ENCODE data around the gene PHOSPHO2.

Gene PHOSPHO2

DNA sequence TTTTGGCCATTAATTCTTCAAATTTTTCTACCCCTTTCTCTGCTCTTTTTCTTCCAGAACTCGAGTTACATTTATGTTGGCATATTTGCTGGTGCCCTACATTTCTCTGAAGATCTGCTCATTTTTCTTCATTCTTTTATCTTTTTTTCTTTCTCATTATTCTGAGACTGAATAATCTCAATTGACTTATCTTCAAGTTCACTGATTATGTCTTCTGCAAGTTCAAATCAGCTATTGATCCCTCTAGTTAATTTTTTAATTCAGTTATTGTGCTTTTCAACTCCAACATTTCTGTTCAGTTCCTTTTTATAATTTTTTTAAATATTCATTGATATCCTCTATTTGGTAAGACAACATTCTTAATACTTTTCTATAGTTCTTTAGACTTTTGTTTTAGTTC lies 3.3 kb upstream of the PHOSPHO2 start:
- H3K9me3 ChIP-seq (ENCODE audit: control insufficient read depth, insufficient read depth, low read length), result peaks cover 8% of the 10 kb centered on the region
- H3K79me2 ChIP-seq (ENCODE audit: control insufficient read depth, low read length), result peaks cover 11% of the 10 kb centered on the region
- no peaks in the 10 kb centered on the region for H4K20me1 ChIP-seq (ENCODE audit: control insufficient read depth, insufficient read depth, low read depth, low read length)
- H3K4me1 ChIP-seq (ENCODE audit: control insufficient read depth, low read length), result peaks cover 20% of the 10 kb centered on the region
- TF ChIP-seq, protein P1, sequence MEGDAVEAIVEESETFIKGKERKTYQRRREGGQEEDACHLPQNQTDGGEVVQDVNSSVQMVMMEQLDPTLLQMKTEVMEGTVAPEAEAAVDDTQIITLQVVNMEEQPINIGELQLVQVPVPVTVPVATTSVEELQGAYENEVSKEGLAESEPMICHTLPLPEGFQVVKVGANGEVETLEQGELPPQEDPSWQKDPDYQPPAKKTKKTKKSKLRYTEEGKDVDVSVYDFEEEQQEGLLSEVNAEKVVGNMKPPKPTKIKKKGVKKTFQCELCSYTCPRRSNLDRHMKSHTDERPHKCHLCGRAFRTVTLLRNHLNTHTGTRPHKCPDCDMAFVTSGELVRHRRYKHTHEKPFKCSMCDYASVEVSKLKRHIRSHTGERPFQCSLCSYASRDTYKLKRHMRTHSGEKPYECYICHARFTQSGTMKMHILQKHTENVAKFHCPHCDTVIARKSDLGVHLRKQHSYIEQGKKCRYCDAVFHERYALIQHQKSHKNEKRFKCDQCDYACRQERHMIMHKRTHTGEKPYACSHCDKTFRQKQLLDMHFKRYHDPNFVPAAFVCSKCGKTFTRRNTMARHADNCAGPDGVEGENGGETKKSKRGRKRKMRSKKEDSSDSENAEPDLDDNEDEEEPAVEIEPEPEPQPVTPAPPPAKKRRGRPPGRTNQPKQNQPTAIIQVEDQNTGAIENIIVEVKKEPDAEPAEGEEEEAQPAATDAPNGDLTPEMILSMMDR (IDR thresholded peaks at IDR 0.05; ENCODE audit: low read depth, low read length, poor library complexity, severe bottlenecking), result no peak
- TF ChIP-seq EZH2phosphoT487 (IDR thresholded peaks at IDR 0.05; ENCODE audit: borderline replicate concordance, low read length), result no peak
- no peak overlapping the region for H3K27ac ChIP-seq (ENCODE audit: low read depth, low read length)
- peaks cover 5% of the 10 kb centered on the region; the same call in 1 of the 2 replicates for H3F3A ChIP-seq (ENCODE audit: control insufficient read depth, insufficient read depth)
- 0 out of 2 replicates have a peak, but pooled peaks cover 2% of the 10 kb centered on the region for H3K36me3 ChIP-seq (ENCODE audit: control insufficient read depth, low read length)
- H3K4me3 ChIP-seq (ENCODE audit: low read length), result no peak overlapping the region
- H3K4me2 ChIP-seq (ENCODE audit: low read length), result no peak overlapping the region
- H3K27me3 ChIP-seq (ENCODE audit: control insufficient read depth, low read length), result peaks cover 9% of the 10 kb centered on the region
- H3K9me2 ChIP-seq (replicated peaks; ENCODE audit: control insufficient read depth, low read length), result no peaks in the 10 kb centered on the region

DNA sequence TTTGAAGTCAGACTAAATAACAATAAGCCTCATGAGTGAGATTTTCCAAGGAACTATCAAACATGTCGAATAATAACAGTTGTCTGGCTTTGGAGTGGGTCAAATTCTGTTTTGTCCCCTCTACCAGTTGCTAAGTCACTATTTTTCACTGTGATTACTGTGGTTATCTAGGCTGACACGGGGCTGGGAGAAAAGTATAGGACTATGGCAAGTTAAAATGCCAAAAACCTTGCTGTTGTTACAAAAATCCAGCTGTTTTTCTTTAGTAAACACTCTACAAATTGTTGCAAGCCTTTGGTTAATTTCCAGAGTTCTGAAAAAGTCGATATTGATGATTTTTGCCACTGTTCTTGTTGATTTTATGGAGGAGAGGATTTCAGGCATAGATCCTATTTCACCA lies 1.6 kb upstream of the PHOSPHO2 start:
- H3K4me2 ChIP-seq (ENCODE audit: low read length), result no peak overlapping the region
- peaks cover 9% of the 10 kb centered on the region for H3K27me3 ChIP-seq (ENCODE audit: control insufficient read depth, low read length)
- H4K20me1 ChIP-seq (ENCODE audit: control insufficient read depth, insufficient read depth, low read depth, low read length), result no peaks in the 10 kb centered on the region
- H3K4me1 ChIP-seq (ENCODE audit: control insufficient read depth, low read length), result peaks cover 20% of the 10 kb centered on the region
- H3F3A ChIP-seq (ENCODE audit: control insufficient read depth, insufficient read depth), result peaks cover 9% of the 10 kb centered on the region; the same call in 1 of the 2 replicates
- peaks cover 8% of the 10 kb centered on the region for H3K9me3 ChIP-seq (ENCODE audit: control insufficient read depth, insufficient read depth, low read length)
- H3K4me3 ChIP-seq (ENCODE audit: low read length), result no peak overlapping the region
- no peaks in the 10 kb centered on the region for H3K9me2 ChIP-seq (replicated peaks; ENCODE audit: control insufficient read depth, low read length)
- H3K79me2 ChIP-seq (ENCODE audit: control insufficient read depth, low read length), result peaks cover 11% of the 10 kb centered on the region
- H3K36me3 ChIP-seq (ENCODE audit: control insufficient read depth, low read length), result peaks cover 9% of the 10 kb centered on the region; the same call in 1 of the 2 replicates
- no peak overlapping the region for H3K27ac ChIP-seq (ENCODE audit: low read depth, low read length)
- TF ChIP-seq EZH2phosphoT487 (IDR thresholded peaks at IDR 0.05; ENCODE audit: borderline replicate concordance, low read length), result no peak
- TF ChIP-seq, protein P1 (IDR thresholded peaks at IDR 0.05; ENCODE audit: low read depth, low read length, poor library complexity, severe bottlenecking), result no peak

DNA sequence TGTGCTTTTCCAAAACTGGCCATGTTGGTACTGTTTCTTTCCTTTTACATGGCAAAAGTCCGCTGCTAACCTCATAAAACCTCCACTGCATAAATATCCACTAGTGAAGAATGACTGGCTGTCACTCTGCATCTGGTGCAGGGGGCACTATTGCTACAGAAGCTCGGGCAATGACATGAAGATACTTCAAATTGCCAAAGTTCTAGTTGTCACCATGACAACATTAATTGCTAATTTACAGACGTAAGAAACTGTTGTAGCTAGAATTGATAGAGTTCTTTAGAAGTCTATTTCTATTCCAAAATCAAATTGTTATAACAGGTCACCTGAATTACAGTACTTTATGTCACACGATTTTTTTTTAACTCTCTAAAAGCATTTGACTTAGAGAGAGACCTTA lies 909 bp upstream of the PHOSPHO2 start:
- Histone ChIP-seq H3K79me2 (ENCODE audit: control insufficient read depth, low read length) (peaks cover 11% of the 10 kb centered on the region), H3K4me1 (ENCODE audit: control insufficient read depth, low read length) (peaks cover 20% of the 10 kb centered on the region), H3K9me2 (replicated peaks; ENCODE audit: control insufficient read depth, low read length) (no peaks in the 10 kb centered on the region), H3F3A (ENCODE audit: control insufficient read depth, insufficient read depth) (peaks cover 9% of the 10 kb centered on the region; the same call in 1 of the 2 replicates), H3K27ac (ENCODE audit: low read depth, low read length) (no peak overlapping the region), H3K4me3 (ENCODE audit: low read length) (peak overlapping the region; percentile 86), H3K9me3 (ENCODE audit: control insufficient read depth, insufficient read depth, low read length) (peaks cover 8% of the 10 kb centered on the region), H4K20me1 (ENCODE audit: control insufficient read depth, insufficient read depth, low read depth, low read length) (no peaks in the 10 kb centered on the region), H3K36me3 (ENCODE audit: control insufficient read depth, low read length) (peaks cover 12% of the 10 kb centered on the region; the same call in 1 of the 2 replicates), H3K4me2 (ENCODE audit: low read length) (peak overlapping the region; percentile 96), H3K27me3 (ENCODE audit: control insufficient read depth, low read length) (peaks cover 9% of the 10 kb centered on the region)
- no peak for TF ChIP-seq EZH2phosphoT487 (IDR thresholded peaks at IDR 0.05; ENCODE audit: borderline replicate concordance, low read length)
- TF ChIP-seq, protein P1 (IDR thresholded peaks at IDR 0.05; ENCODE audit: low read depth, low read length, poor library complexity, severe bottlenecking), result peak; percentile 37

Measured in DOHH2 (cell line).